Fibroblast of lung (primary cell): ENCODE measurements around the gene LGALS7B.

Experiments
- CTCF ChIP-seq, 2 donors: IDR thresholded peaks in 1 of 2; conservative IDR thresholded peaks in 1 of 2; 1 replicate in 1 of 2; 2 replicates in 1 of 2; pipeline ENCODE4 v1.5.1; 2011 to 2012; ENCODE audit warnings: low read length in 2 of 2, control low read depth in 1 of 2, inconsistent platforms in 1 of 2, low read depth in 1 of 2, mild to moderate bottlenecking in 1 of 2
- EZH2 ChIP-seq: IDR thresholded peaks from 2 replicates; pipeline ENCODE4 v1.5.1; 2012; ENCODE audit warnings: low read length, control low read depth, mild to moderate bottlenecking; ENCODE audit errors: missing control alignments

DNA sequence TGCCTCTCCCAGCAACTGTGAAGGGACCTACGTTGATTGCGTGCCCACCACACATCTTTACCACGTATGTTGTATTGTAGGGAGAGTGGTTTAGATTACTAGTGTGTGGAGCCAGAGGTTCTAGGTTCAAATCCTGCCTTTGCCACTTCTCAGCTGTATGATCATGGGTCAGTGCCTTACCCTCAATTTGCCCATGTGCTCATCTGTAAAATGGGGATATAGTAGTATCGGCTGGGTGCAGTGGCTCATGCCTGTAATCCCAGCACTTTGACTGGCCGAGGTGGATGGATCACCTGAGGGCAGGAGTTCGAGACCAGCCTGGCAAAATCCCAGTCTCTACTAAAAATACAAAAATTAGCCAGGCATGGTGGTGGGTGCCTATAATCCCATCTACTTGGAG, 24.3 kb downstream of the LGALS7B start:
- no peak for TF ChIP-seq EZH2
- TF ChIP-seq CTCF (conservative IDR thresholded peaks at IDR 0.05 in 1 of 2, IDR thresholded peaks at IDR 0.05 in 1 of 2; ENCODE audit: low read depth in 1 of 2, low read length in 2 of 2), result no peak
